Hepatocyte (in vitro differentiated cells): ENCODE measurements around the gene RHBDL2. TPM values are rescaled to one million over a fixed set of nuclear protein-coding genes. Genes with fewer than 3 reads are reported as not detected.
A peak's percentile ranks its signal among the peaks of the same experiment; 100 is the strongest.
"Not testable (repeated sequence)": the region's sequence is repeated elsewhere in the genome, so short reads cannot be mapped to it uniquely, and the experiment has no call there.

Experiments used
- DNase-seq: peaks from one replicate; pipeline ENCODE4 v3.0.0-alpha.2; 2016; ENCODE audit warnings: low spot score
- H2AFZ ChIP-seq: fragments of 200-600 bp; sonication (generic); 2 replicates; pipeline ENCODE4 v1.6.0; 2016; ENCODE audit warnings: antibody characterized with exemption, mild to moderate bottlenecking
- H3K27ac ChIP-seq: fragments of 200-600 bp; sonication (generic); 2 replicates; pipeline ENCODE4 v1.5.1; 2016; ENCODE audit warnings: mild to moderate bottlenecking
- H3K27me3 ChIP-seq: fragments of 200-600 bp; sonication (generic); 2 replicates; pipeline ENCODE4 v1.6.1; 2016
- H3K36me3 ChIP-seq: fragments of 200-600 bp; sonication (generic); replicated peaks from 2 replicates; pipeline ENCODE4 v1.5.1; 2016; ENCODE audit warnings: low read depth; ENCODE audit not compliant: insufficient read depth
- H3K4me1 ChIP-seq: fragments of 200-600 bp; sonication (generic); 2 replicates; pipeline ENCODE4 v1.5.1; 2016; ENCODE audit warnings: mild to moderate bottlenecking, moderate library complexity; ENCODE audit not compliant: insufficient read depth
- H3K4me2 ChIP-seq: fragments of 200-600 bp; sonication (generic); 2 replicates; pipeline ENCODE4 v1.6.0; 2016
- H3K4me3 ChIP-seq: fragments of 200-600 bp; sonication (generic); 2 replicates; pipeline ENCODE4 v1.5.1; 2016; ENCODE audit warnings: mild to moderate bottlenecking
- H3K79me2 ChIP-seq: fragments of 200-600 bp; sonication (generic); 2 replicates; pipeline ENCODE4 v1.6.0; 2017; ENCODE audit warnings: mild to moderate bottlenecking
- H3K9me2 ChIP-seq: fragments of 200-600 bp; sonication (generic); replicated peaks from 2 replicates; pipeline ENCODE4 v1.6.0; 2017; ENCODE audit warnings: mild to moderate bottlenecking; ENCODE audit not compliant: insufficient read depth
- H3K9me3 ChIP-seq: fragments of 200-600 bp; sonication (generic); 2 replicates; pipeline ENCODE4 v1.5.1; 2016; ENCODE audit warnings: low read depth, mild to moderate bottlenecking
- H4K20me1 ChIP-seq: fragments of 200-600 bp; sonication (generic); 2 replicates; pipeline ENCODE4 v1.6.0; 2016; ENCODE audit warnings: mild to moderate bottlenecking; ENCODE audit not compliant: insufficient read depth, poor library complexity, severe bottlenecking
- CTCF ChIP-seq: fragments of 200-600 bp; sonication (generic); IDR thresholded peaks from 2 replicates; pipeline ENCODE4 v1.5.1; 2016; ENCODE audit warnings: antibody characterized with exemption, mild to moderate bottlenecking; ENCODE audit not compliant: poor library complexity
- EZH2 ChIP-seq: fragments of 200-600 bp; sonication (generic); IDR thresholded peaks from 2 replicates; pipeline ENCODE4 v1.6.1; 2016; ENCODE audit warnings: antibody characterized with exemption, mild to moderate bottlenecking, borderline replicate concordance
- EZH2phosphoT487 ChIP-seq: fragments of 200-600 bp; sonication (generic); IDR thresholded peaks from one replicate; pipeline ENCODE4 v1.6.1; 2018; ENCODE audit warnings: antibody characterized with exemption, mild to moderate bottlenecking, low read depth, moderate library complexity; ENCODE audit not compliant: unreplicated experiment, severe bottlenecking
- WGBS: methylation state at CpG from one replicate; pipeline ENCODE4 v1.1.6; 2016; ENCODE audit warnings: low lambda C conversion rate; ENCODE audit errors: missing lambda C conversion rate; 5-methylcytosine and 5-hydroxymethylcytosine counted together
- polyA plus RNA-seq: library from polyadenylated mRNA; unstranded; fragments of >200 nt; fragmentation: Nextera tagmentation; extraction: Ambion mirVana; gene quantifications from 2 replicates; pipeline ENCODE4 v1.2.1, GENCODE V29; 2016
- total RNA-seq: library from RNA; depleted of rRNA; stranded (reverse); fragments of >200 nt; gene quantifications from 2 replicates; pipeline ENCODE4 v1.2.3, GENCODE V29; 2014

The RHBDL2 gene
- total and polyA plus RNA-seq, 2 experiments from 2014 or later: 0.57 to 0.77 TPM

GRCh38 chr1:38989979-38990378 is 48.3 kb upstream of the RHBDL2 start:
- peak overlapping the region; percentile 94 for H2AFZ ChIP-seq

GRCh38 chr1:38979380-38979779 is 37.8 kb upstream of the RHBDL2 start:
- 68% methylated on average over 1 of the region's 1 CpG for WGBS

More at GRCh38 chr1:38989979-38990378, 48.3 kb upstream of the RHBDL2 start:
- Histone ChIP-seq H3K27me3 (no peaks in the 10 kb centered on the region), H3K9me2 (no peaks in the 10 kb centered on the region), H3K4me3 (no peak overlapping the region), H3K27ac (peak overlapping the region; percentile 93), H3K4me2 (peak overlapping the region; percentile 89), H4K20me1 (peaks cover 33% of the 10 kb centered on the region), H3K36me3 (no peaks in the 10 kb centered on the region), H3K9me3 (no peaks in the 10 kb centered on the region), H3K79me2 (peaks cover 38% of the 10 kb centered on the region), H3K4me1 (peaks cover 14% of the 10 kb centered on the region)
- TF ChIP-seq EZH2phosphoT487 (no peak), CTCF (no peak), EZH2 (no peak)
- DNase-seq: no peak
- WGBS: 73% methylated on average over 2 of the region's 2 CpGs

GRCh38 chr1:38978245-38978542 is 36.6 kb upstream of the RHBDL2 start:
- not testable (repeated sequence) for H3K4me3 ChIP-seq, H3K79me2 ChIP-seq, DNase-seq, H3K4me2 ChIP-seq, H3K4me1 ChIP-seq, H3K27ac ChIP-seq, H3K27me3 ChIP-seq, H2AFZ ChIP-seq, H4K20me1 ChIP-seq, H3K9me3 ChIP-seq, H3K9me2 ChIP-seq, H3K36me3 ChIP-seq
- 90% methylated on average over 6 of the region's 6 CpGs for WGBS

More at GRCh38 chr1:38979380-38979779, 37.8 kb upstream of the RHBDL2 start:
- not testable (repeated sequence) for H3K4me2 ChIP-seq, H3K9me3 ChIP-seq, H3K4me1 ChIP-seq, H3K36me3 ChIP-seq, H3K9me2 ChIP-seq, H3K4me3 ChIP-seq, H3K27me3 ChIP-seq, H4K20me1 ChIP-seq, H2AFZ ChIP-seq, DNase-seq, H3K79me2 ChIP-seq, H3K27ac ChIP-seq

GRCh38 chr1:38977399-38978244 is 36.0 kb upstream of the RHBDL2 start:
- H3K4me1 ChIP-seq, H3K36me3 ChIP-seq, DNase-seq, H4K20me1 ChIP-seq, H3K4me3 ChIP-seq, H3K9me3 ChIP-seq, H2AFZ ChIP-seq, H3K4me2 ChIP-seq, H3K79me2 ChIP-seq, H3K27me3 ChIP-seq, H3K9me2 ChIP-seq, H3K27ac ChIP-seq: not testable (repeated sequence)
- 93% methylated on average over 12 of the region's 12 CpGs for WGBS

GRCh38 chr1:38973659-38974437 is 32.2 kb upstream of the RHBDL2 start:
- Histone ChIP-seq H3K27ac (no peak overlapping the region), H3K4me2 (no peak overlapping the region), H3K79me2 (no peaks in the 10 kb centered on the region), H3K4me1 (peaks cover 4% of the 10 kb centered on the region), H3K9me2 (no peaks in the 10 kb centered on the region), H3K36me3 (no peaks in the 10 kb centered on the region), H2AFZ (no peak overlapping the region), H3K4me3 (no peak overlapping the region), H3K9me3 (no peaks in the 10 kb centered on the region), H4K20me1 (no peaks in the 10 kb centered on the region), H3K27me3 (no peaks in the 10 kb centered on the region)
- DNase-seq: no peak
- TF ChIP-seq EZH2phosphoT487: no peak
- WGBS: 88% methylated on average over 13 of the region's 13 CpGs

GRCh38 chr1:38973145-38973544 is 31.5 kb upstream of the RHBDL2 start:
- H3K4me2 ChIP-seq, DNase-seq, H3K79me2 ChIP-seq, H3K27ac ChIP-seq, H4K20me1 ChIP-seq, H3K27me3 ChIP-seq, H3K9me3 ChIP-seq, H2AFZ ChIP-seq, H3K36me3 ChIP-seq, H3K4me1 ChIP-seq, H3K4me3 ChIP-seq, H3K9me2 ChIP-seq: not testable (repeated sequence)
- 65% methylated on average over 6 of the region's 6 CpGs for WGBS
